ENCODE results near the gene TTC3.

Gene TTC3

DNA sequence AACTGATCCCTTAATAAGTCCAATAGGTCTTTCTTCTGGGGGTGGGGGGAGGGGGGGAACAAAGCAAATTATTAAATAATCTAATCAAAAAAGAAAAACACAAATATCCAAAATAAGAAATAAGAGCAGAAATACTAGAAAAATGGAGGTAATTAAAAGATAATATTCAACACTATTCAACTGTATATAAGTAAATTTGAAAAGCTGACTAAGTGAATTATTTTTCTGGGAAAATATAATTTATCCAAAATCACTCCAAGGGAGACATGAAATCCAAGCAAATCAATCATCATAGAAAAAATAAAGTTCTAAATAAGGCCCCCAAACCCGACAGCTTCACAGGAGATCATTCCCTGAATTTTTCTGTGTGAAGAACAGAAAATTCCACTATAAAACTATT is 175.2 kb downstream of the TTC3 start:
- no peak overlapping the region for H3K4me3 ChIP-seq (ENCODE audit: control insufficient read depth, low read depth, low read length)
- DNase-seq (ENCODE audit: low read depth): no peak
- TF ChIP-seq, protein P1, sequence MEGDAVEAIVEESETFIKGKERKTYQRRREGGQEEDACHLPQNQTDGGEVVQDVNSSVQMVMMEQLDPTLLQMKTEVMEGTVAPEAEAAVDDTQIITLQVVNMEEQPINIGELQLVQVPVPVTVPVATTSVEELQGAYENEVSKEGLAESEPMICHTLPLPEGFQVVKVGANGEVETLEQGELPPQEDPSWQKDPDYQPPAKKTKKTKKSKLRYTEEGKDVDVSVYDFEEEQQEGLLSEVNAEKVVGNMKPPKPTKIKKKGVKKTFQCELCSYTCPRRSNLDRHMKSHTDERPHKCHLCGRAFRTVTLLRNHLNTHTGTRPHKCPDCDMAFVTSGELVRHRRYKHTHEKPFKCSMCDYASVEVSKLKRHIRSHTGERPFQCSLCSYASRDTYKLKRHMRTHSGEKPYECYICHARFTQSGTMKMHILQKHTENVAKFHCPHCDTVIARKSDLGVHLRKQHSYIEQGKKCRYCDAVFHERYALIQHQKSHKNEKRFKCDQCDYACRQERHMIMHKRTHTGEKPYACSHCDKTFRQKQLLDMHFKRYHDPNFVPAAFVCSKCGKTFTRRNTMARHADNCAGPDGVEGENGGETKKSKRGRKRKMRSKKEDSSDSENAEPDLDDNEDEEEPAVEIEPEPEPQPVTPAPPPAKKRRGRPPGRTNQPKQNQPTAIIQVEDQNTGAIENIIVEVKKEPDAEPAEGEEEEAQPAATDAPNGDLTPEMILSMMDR (IDR thresholded peaks at IDR 0.05; ENCODE audit: control insufficient read depth, insufficient read depth, low read depth, low read length, missing control alignments): no peak

DNA sequence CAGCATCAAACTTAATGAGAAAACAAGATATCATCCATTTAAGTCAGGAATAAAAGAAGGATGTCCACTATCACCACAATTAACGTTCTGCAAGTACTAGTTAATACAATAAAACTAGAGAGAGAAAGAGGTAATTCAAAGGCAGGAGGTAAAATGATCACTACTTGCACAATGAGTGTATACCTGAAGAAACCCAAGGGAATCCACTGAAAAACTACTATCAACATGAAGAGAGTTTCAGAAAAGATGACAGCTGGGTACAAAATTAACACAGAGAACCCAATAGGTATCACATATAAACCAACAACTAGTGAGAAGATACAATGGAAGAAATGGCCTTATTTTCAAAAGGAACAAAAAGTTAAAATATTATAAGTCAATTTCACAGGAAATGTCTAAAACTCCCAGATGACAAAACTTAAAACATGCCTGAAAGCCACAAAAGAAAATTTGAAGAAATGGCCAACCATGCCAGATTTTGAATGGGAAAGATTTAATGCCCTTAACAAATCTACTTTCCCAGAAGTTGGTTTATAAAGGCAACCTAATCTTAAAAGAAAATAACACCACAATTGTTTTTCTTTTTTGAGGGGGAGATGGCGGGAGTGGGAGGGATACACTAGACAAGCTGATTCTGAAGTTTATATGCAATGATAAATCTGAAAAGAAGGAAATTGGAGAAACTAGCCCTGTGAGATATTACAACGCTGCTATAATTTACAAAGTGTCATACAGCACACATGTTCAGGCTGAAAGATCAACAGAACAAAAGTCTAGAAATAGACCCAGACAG is 176.3 kb downstream of the TTC3 start:
- TF ChIP-seq, protein P1 (IDR thresholded peaks at IDR 0.05; ENCODE audit: control insufficient read depth, insufficient read depth, low read depth, low read length, missing control alignments): no peak
- no peak overlapping the region for H3K4me3 ChIP-seq (ENCODE audit: control insufficient read depth, low read depth, low read length)

DNA sequence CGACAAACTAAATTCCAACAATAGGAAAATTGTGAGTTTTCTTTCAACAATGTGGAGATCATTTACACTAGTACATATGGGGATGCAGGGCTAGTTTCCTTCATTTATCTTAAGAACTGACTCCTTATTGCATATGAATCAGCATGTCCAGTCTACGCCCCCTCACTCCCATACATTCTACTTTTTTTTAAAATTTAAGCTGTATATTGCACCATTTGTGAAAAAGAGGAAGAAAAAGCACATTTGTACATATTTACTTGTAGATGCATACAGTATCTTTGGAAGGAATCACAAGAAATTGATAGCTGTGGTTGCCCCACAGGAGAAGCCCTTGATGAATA is 178.2 kb downstream of the TTC3 start:
- H3K4me3 ChIP-seq (ENCODE audit: control insufficient read depth, low read depth, low read length): no peak overlapping the region
- TF ChIP-seq, protein P1 (IDR thresholded peaks at IDR 0.05; ENCODE audit: control insufficient read depth, insufficient read depth, low read depth, low read length, missing control alignments): no peak
- no peak for DNase-seq (ENCODE audit: low read depth)

More for the DNA sequence above, 176.3 kb downstream of the TTC3 start:
- no peak for DNase-seq (ENCODE audit: low read depth)
